ENCODE results near the gene PXYLP1.
"Not testable (repeated sequence)": the region's sequence is repeated elsewhere in the genome, so short reads cannot be mapped to it uniquely, and the experiment has no call there.

The PXYLP1 gene

GRCh38 chr3:141231101-141231951 lies at the start of gene PXYLP1:
PXYLP1 (plus strand) TSS chr3:141231825; CDS start chr3:141260176, 28,351 bp downstream.
- peak; percentile 87 for DNase-seq

- DNase-seq, result no peak
Measured at GRCh38 chr3:141183606-141184005, 48.0 kb upstream of the PXYLP1 start.

GRCh38 chr3:141184430-141184829 lies 47.2 kb upstream of the PXYLP1 start:
- DNase-seq, result no peak

- no peak for DNase-seq
Measured at GRCh38 chr3:141191097-141191749, 40.4 kb upstream of the PXYLP1 start.

- DNase-seq, result peak; percentile 96
Measured at GRCh38 chr3:141192345-141192744, 39.3 kb upstream of the PXYLP1 start.

- DNase-seq, result no peak
Measured at GRCh38 chr3:141193066-141193830, 38.4 kb upstream of the PXYLP1 start.

GRCh38 chr3:141201122-141201521 lies 30.5 kb upstream of the PXYLP1 start:
- DNase-seq, result no peak

GRCh38 chr3:141202682-141203081 lies 28.9 kb upstream of the PXYLP1 start:
- DNase-seq, result no peak

GRCh38 chr3:141203866-141204265 lies 27.8 kb upstream of the PXYLP1 start:
- DNase-seq, result no peak

GRCh38 chr3:141204343-141204742 lies 27.3 kb upstream of the PXYLP1 start:
- DNase-seq, result no peak

GRCh38 chr3:141211306-141211705 lies 20.3 kb upstream of the PXYLP1 start:
- DNase-seq, result not testable (repeated sequence)

GRCh38 chr3:141212101-141212500 lies 19.5 kb upstream of the PXYLP1 start:
- no peak for DNase-seq

- DNase-seq, result no peak
Measured at GRCh38 chr3:141212555-141212954, 19.1 kb upstream of the PXYLP1 start.

GRCh38 chr3:141216975-141217374 lies 14.7 kb upstream of the PXYLP1 start:
- DNase-seq, result no peak

- DNase-seq, result no peak
Measured at GRCh38 chr3:141217389-141217788, 14.2 kb upstream of the PXYLP1 start.

- DNase-seq, result no peak
Measured at GRCh38 chr3:141218162-141218835, 13.3 kb upstream of the PXYLP1 start.

- DNase-seq, result no peak
Measured at GRCh38 chr3:141218926-141219325, 12.7 kb upstream of the PXYLP1 start.

- DNase-seq, result no peak
Measured at GRCh38 chr3:141223673-141224166, 7.9 kb upstream of the PXYLP1 start.

- DNase-seq, result no peak
Measured at GRCh38 chr3:141225939-141226338, 5.7 kb upstream of the PXYLP1 start.

- no peak for DNase-seq
Measured at GRCh38 chr3:141227216-141227615, 4.4 kb upstream of the PXYLP1 start.

- DNase-seq, result no peak
Measured at GRCh38 chr3:141227752-141228151, 3.9 kb upstream of the PXYLP1 start.

- DNase-seq, result no peak
Measured at GRCh38 chr3:141228395-141228794, 3.2 kb upstream of the PXYLP1 start.

GRCh38 chr3:141229132-141229531 lies 2.5 kb upstream of the PXYLP1 start:
- no peak for DNase-seq

Measured in CD4-positive, alpha-beta T cell treated with Interleukin-17A for 1 hour (primary cell).